HepG2 (cell line): ENCODE data around the gene KLHDC4. TPM values are rescaled to one million over a fixed set of nuclear protein-coding genes. Genes with fewer than 3 reads are reported as not detected.
A peak's percentile ranks its signal among the peaks of the same experiment; 100 is the strongest.

Experiments used
- ASH2L ChIP-seq: fragments of 300-600, 200-600 bp; sonication (generic); IDR thresholded peaks from 2 replicates; pipeline ENCODE4 v1.7.0; 2017; ENCODE audit warnings: low read depth, mild to moderate bottlenecking, moderate library complexity, mixed read lengths, low read length; ENCODE audit not compliant: insufficient read length
- DDIT3 ChIP-seq: sonication (generic); formaldehyde crosslinking; IDR thresholded peaks from 2 replicates; pipeline ENCODE4 v1.4.0; 2020; ENCODE audit warnings: mild to moderate bottlenecking, missing genetic modification reagents
- DZIP1 ChIP-seq: sonication (generic); formaldehyde crosslinking; IDR thresholded peaks from 2 replicates; pipeline ENCODE4 v1.5.0; 2020; ENCODE audit warnings: mild to moderate bottlenecking, missing genetic modification reagents
- HOXA3 ChIP-seq: sonication (generic); formaldehyde crosslinking; IDR thresholded peaks from 2 replicates; pipeline ENCODE4 v1.5.0; 2020; ENCODE audit warnings: missing genetic modification reagents
- KLF9 ChIP-seq: IDR thresholded peaks from 2 replicates; pipeline ENCODE4 v1.6.1; 2016; ENCODE audit warnings: low read depth
- SNAPC2 ChIP-seq: sonication (generic); formaldehyde crosslinking; IDR thresholded peaks from 2 replicates; pipeline ENCODE4 v1.8.1; 2022; ENCODE audit warnings: mild to moderate bottlenecking, missing genetic modification reagents
- SP2 ChIP-seq: sonication (generic); formaldehyde crosslinking; IDR thresholded peaks from 2 replicates; pipeline ENCODE4 v1.5.1; 2020; ENCODE audit warnings: mild to moderate bottlenecking, missing genetic modification reagents
- TAF1 ChIP-seq: sonication (generic); formaldehyde crosslinking; IDR thresholded peaks from 2 replicates; pipeline ENCODE4 v1.4.0; 2020; ENCODE audit warnings: missing genetic modification reagents
- TCF12 ChIP-seq, 2 experiments: fragments of 450-650 bp in 1 of 2; sonication (generic) in 1 of 2; formaldehyde crosslinking in 1 of 2; IDR thresholded peaks; 2 replicates each; pipeline versions ENCODE4 v1.6.1 to v1.8.0; 2017 to 2022; ENCODE audit warnings: antibody characterized with exemption in 1 of 2, mild to moderate bottlenecking in 1 of 2, missing genetic modification reagents in 1 of 2, moderate library complexity in 1 of 2
- UBTF ChIP-seq: sonication (generic); formaldehyde crosslinking; IDR thresholded peaks from 2 replicates; pipeline ENCODE4 v1.4.0; 2020; ENCODE audit warnings: mild to moderate bottlenecking, missing genetic modification reagents
- ZBTB38 ChIP-seq: sonication (generic); formaldehyde crosslinking; IDR thresholded peaks from 2 replicates; pipeline ENCODE4 v1.5.1; 2020; ENCODE audit warnings: mild to moderate bottlenecking, missing genetic modification reagents
- ZMAT3 ChIP-seq: sonication (generic); formaldehyde crosslinking; conservative IDR thresholded peaks from 2 replicates; pipeline ENCODE4 v1.7.0; 2021; ENCODE audit warnings: missing genetic modification reagents
- ZNF136 ChIP-seq: sonication (generic); formaldehyde crosslinking; IDR thresholded peaks from 2 replicates; pipeline ENCODE4 v1.8.1; 2022; ENCODE audit warnings: low read depth, mild to moderate bottlenecking, moderate library complexity, missing genetic modification reagents
- ZNF180 ChIP-seq: sonication (generic); formaldehyde crosslinking; IDR thresholded peaks from 2 replicates; pipeline ENCODE4 v1.4.0; 2020; ENCODE audit warnings: low read depth, missing genetic modification reagents, borderline replicate concordance
- ZNF264 ChIP-seq: sonication (generic); formaldehyde crosslinking; IDR thresholded peaks from 2 replicates; pipeline ENCODE4 v1.4.0; 2020; ENCODE audit warnings: missing genetic modification reagents
- ZNF296 ChIP-seq: sonication (generic); formaldehyde crosslinking; conservative IDR thresholded peaks from 2 replicates; pipeline ENCODE4 v1.5.0; 2020; ENCODE audit warnings: mild to moderate bottlenecking, missing genetic modification reagents
- ZNF512 ChIP-seq: sonication (generic); formaldehyde crosslinking; IDR thresholded peaks from 2 replicates; pipeline ENCODE4 v1.4.0; 2020; ENCODE audit warnings: mild to moderate bottlenecking, missing genetic modification reagents
- ZNF616 ChIP-seq: sonication (generic); formaldehyde crosslinking; IDR thresholded peaks from 2 replicates; pipeline ENCODE4 v1.5.0; 2020; ENCODE audit warnings: low read depth, mild to moderate bottlenecking, missing genetic modification reagents
- ZNF644 ChIP-seq: IDR thresholded peaks from 2 replicates; pipeline ENCODE4 v1.6.1; 2016; ENCODE audit warnings: low read depth
- ZNF777 ChIP-seq: sonication (generic); formaldehyde crosslinking; IDR thresholded peaks from 2 replicates; pipeline ENCODE4 v1.4.0; 2020; ENCODE audit warnings: missing genetic modification reagents
- ZNF879 ChIP-seq: sonication (generic); formaldehyde crosslinking; IDR thresholded peaks from 2 replicates; pipeline ENCODE4 v1.8.1; 2023; ENCODE audit warnings: missing genetic modification reagents
- polyA plus RNA-seq, 8 experiments: library from polyadenylated mRNA; depleted of rRNA in 3 of 8; stranded (reverse) in 7 of 8; unstranded in 1 of 8; fragments of >200 nt; fragmentation: Illumina TruSeq in 4 of 8; extraction: Trizol in 4 of 8; gene quantifications; 2 replicates each; pipeline versions ENCODE4 v1.2.1 to v1.2.3, GENCODE V29; 2011 to 2016; ENCODE audit warnings: low read depth in 4 of 8, missing spikeins in 1 of 8, mixed read lengths in 1 of 8; ENCODE audit not compliant: insufficient read depth in 1 of 8
- total RNA-seq, 5 experiments: library from RNA; depleted of rRNA; stranded (reverse); fragments of >200 nt; fragmentation: Illumina TruSeq; extraction: Trizol; gene quantifications; 2 replicates each; pipeline ENCODE4 v1.2.3, GENCODE V29; 2016; ENCODE audit warnings: low read depth in 1 of 5

The KLHDC4 gene
- total and polyA plus RNA-seq, 2 of the 13 experiments (the other 11 are each of a cell fraction or from before 2014, with no cell fraction given) = 18.7 to 31.8 TPM

DNA sequence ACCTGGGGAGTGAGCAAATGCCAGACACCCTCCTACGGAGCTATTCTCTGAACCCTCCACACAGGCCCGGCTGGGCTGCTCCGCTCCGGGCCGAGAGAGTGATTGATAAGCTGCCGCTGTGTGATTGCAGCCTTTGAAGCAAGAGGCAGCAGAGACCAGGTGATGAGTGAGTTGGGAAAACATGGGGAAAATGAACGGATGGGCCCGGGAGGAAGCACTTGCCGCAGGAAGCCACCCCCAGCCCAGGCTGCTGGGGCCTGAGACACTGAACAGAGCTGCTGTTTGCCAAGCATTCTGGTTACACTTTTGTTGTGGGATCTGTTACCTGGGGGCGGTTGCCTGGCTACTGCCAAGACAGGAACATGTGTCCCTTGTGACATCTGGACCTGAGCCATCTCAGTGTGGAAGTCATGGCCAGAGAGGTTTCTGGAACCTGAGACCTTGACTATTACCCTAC lies 46.4 kb upstream of the KLHDC4 start (continued):
- TF ChIP-seq DZIP1 = no peak
- TF ChIP-seq SP2 = no peak
- TF ChIP-seq DDIT3 (CRISPR knock-in tag) = no peak
- TF ChIP-seq ZNF296 = no peak
- TF ChIP-seq SNAPC2 (CRISPR knock-in tag) = no peak
- TF ChIP-seq ZNF879 (CRISPR knock-in tag) = no peak
- no peak for TF ChIP-seq ZNF264 (CRISPR knock-in tag)
- TF ChIP-seq ZNF512 (CRISPR knock-in tag) = no peak
- no peak for TF ChIP-seq ZMAT3
- TF ChIP-seq TCF12 (IDR thresholded peaks at IDR 0.05) = no peak
- TF ChIP-seq TCF12 (CRISPR knock-in tag; IDR thresholded peaks at IDR 0.05) = no peak
- no peak for TF ChIP-seq ZNF136 (CRISPR knock-in tag)
- no peak for TF ChIP-seq ZNF777
- TF ChIP-seq TAF1 (CRISPR knock-in tag) = no peak
- TF ChIP-seq KLF9 (CRISPR knock-in tag) = no peak
- no peak; the same call in 1 of the 2 replicates for TF ChIP-seq HOXA3 (CRISPR knock-in tag)
- TF ChIP-seq ZNF644 (CRISPR knock-in tag) = no peak
- no peak for TF ChIP-seq ZBTB38
- peak; percentile 67 for TF ChIP-seq UBTF (CRISPR knock-in tag)
- TF ChIP-seq ASH2L = peak; percentile 40
- TF ChIP-seq ZNF616 = no peak
- no peak for TF ChIP-seq ZNF180
